Measurements from ENCODE around the gene PLCB1. TPM values are rescaled to one million over a fixed set of nuclear protein-coding genes. Genes with fewer than 3 reads are reported as not detected.

Gene PLCB1
- total and polyA plus RNA-seq, 2 experiments from 2014 or later: 6.7 to 20.5 TPM

DNA sequence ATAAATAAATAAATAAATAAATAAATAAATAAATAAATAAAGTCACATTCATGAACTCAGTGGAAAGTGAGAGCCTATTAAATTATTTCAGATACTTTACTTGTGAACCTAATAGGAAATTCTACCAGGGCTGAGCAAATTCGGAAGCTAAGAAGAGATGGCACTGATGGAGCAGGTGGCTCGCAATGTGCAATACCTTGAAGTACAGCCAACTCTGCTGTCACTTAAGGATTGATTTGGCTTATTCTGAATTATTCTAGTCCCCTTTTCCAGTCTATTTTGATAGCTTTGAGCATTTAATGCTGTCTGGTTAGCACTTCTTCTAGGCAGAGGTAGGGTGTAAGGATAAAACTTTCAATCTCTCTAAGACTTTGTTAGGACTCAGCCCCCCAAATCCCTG lies 541.0 kb downstream of the PLCB1 start:
- no peak for DNase-seq (ENCODE audit: low spot score)
- H3K9me2 ChIP-seq (replicated peaks; ENCODE audit: insufficient read depth): no peaks in the 10 kb centered on the region
- H2AFZ ChIP-seq: no peak overlapping the region
- no peaks in the 10 kb centered on the region for H3K36me3 ChIP-seq (replicated peaks; ENCODE audit: insufficient read depth, low read depth)
- no peaks in the 10 kb centered on the region for H4K20me1 ChIP-seq (ENCODE audit: insufficient read depth, poor library complexity, severe bottlenecking)
- TF ChIP-seq, protein P1, sequence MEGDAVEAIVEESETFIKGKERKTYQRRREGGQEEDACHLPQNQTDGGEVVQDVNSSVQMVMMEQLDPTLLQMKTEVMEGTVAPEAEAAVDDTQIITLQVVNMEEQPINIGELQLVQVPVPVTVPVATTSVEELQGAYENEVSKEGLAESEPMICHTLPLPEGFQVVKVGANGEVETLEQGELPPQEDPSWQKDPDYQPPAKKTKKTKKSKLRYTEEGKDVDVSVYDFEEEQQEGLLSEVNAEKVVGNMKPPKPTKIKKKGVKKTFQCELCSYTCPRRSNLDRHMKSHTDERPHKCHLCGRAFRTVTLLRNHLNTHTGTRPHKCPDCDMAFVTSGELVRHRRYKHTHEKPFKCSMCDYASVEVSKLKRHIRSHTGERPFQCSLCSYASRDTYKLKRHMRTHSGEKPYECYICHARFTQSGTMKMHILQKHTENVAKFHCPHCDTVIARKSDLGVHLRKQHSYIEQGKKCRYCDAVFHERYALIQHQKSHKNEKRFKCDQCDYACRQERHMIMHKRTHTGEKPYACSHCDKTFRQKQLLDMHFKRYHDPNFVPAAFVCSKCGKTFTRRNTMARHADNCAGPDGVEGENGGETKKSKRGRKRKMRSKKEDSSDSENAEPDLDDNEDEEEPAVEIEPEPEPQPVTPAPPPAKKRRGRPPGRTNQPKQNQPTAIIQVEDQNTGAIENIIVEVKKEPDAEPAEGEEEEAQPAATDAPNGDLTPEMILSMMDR (IDR thresholded peaks at IDR 0.05; ENCODE audit: poor library complexity): no peak
- TF ChIP-seq EZH2 (IDR thresholded peaks at IDR 0.05; ENCODE audit: borderline replicate concordance): no peak
- no peak for TF ChIP-seq EZH2phosphoT487 (IDR thresholded peaks at IDR 0.05; ENCODE audit: low read depth, severe bottlenecking, unreplicated experiment)
- H3K27me3 ChIP-seq: no peaks in the 10 kb centered on the region
- H3K27ac ChIP-seq: no peak overlapping the region
- H3K4me1 ChIP-seq (ENCODE audit: insufficient read depth): peaks cover 8% of the 10 kb centered on the region
- H3K9me3 ChIP-seq (ENCODE audit: low read depth): no peaks in the 10 kb centered on the region
- no peaks in the 10 kb centered on the region for H3K79me2 ChIP-seq
- H3K4me2 ChIP-seq: no peak overlapping the region
- no peak overlapping the region for H3K4me3 ChIP-seq
- 100% methylated on average over 2 of the region's 2 CpGs for WGBS (ENCODE audit: low lambda C conversion rate, missing lambda C conversion rate)

DNA sequence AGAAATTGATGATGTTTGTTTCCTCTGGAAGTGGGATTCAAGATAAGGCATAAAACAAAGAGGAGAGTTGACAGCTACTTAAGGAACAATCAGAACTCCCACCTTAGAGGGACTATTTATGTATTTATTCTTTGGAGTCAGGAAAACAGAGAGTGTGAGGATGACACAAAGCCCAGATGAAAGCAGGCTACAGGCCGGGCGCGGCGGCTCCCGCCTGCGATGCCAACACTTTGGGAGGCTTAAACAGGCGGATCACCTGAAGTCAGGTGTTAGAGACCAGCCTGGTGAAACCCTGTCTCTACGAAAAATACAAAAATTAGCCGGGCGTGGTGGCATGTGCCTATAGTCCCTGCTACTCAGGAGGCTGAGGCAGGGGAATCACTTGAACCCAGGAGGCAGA lies 543.8 kb downstream of the PLCB1 start:
- TF ChIP-seq EZH2phosphoT487 (IDR thresholded peaks at IDR 0.05; ENCODE audit: low read depth, severe bottlenecking, unreplicated experiment) (no peak), EZH2 (IDR thresholded peaks at IDR 0.05; ENCODE audit: borderline replicate concordance) (no peak)
- TF ChIP-seq, protein P1 (IDR thresholded peaks at IDR 0.05; ENCODE audit: poor library complexity): no peak
- H3K36me3 ChIP-seq (replicated peaks; ENCODE audit: insufficient read depth, low read depth): no peaks in the 10 kb centered on the region
- 95% methylated on average over 10 of the region's 10 CpGs for WGBS (ENCODE audit: low lambda C conversion rate, missing lambda C conversion rate)

DNA sequence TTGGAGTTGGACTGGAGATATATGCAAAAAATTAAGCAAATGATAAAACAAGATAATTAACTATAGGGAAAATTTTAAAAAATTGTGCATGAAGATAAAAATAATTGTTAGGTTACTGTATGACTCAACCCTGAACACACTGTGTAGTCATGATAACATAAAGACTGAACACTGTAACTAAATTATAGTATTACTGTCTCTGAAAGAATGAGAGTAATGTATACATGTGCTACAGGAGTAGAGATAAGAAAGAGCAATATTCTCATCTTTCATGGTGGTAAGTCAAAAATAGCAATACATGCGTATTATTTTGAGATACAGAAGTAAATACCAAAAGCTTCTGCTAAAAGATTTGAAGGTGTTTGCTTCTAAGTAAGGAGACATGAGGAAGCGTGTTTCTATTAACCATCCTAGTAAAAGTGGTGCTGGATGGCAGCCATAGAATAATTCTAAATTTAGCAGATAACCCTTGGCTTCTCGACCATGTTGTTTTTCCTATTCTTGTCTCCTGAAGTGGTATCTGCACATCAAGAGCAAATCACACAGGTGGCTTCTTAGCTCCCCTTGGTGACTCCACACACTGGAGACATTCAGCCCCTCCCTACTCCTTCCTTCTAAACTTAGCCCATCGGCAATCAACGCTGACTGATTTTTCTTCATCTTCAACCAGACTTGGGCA lies 546.2 kb downstream of the PLCB1 start:
- H3K4me3 ChIP-seq: no peak overlapping the region
- no peaks in the 10 kb centered on the region for H3K27me3 ChIP-seq

More for the DNA sequence above, 543.8 kb downstream of the PLCB1 start:
- Histone ChIP-seq H3K27ac (no peak overlapping the region), H3K27me3 (no peaks in the 10 kb centered on the region), H3K79me2 (no peaks in the 10 kb centered on the region), H3K9me2 (replicated peaks; ENCODE audit: insufficient read depth) (no peaks in the 10 kb centered on the region), H2AFZ (no peak overlapping the region), H3K4me2 (no peak overlapping the region), H3K4me1 (ENCODE audit: insufficient read depth) (no peaks in the 10 kb centered on the region), H4K20me1 (ENCODE audit: insufficient read depth, poor library complexity, severe bottlenecking) (no peaks in the 10 kb centered on the region), H3K9me3 (ENCODE audit: low read depth) (no peaks in the 10 kb centered on the region), H3K4me3 (no peak overlapping the region)
- DNase-seq (ENCODE audit: low spot score): no peak

More for the DNA sequence above, 546.2 kb downstream of the PLCB1 start:
- Histone ChIP-seq H3K4me1 (ENCODE audit: insufficient read depth) (no peaks in the 10 kb centered on the region), H3K79me2 (no peaks in the 10 kb centered on the region), H3K9me3 (ENCODE audit: low read depth) (no peaks in the 10 kb centered on the region), H2AFZ (no peak overlapping the region), H4K20me1 (ENCODE audit: insufficient read depth, poor library complexity, severe bottlenecking) (no peaks in the 10 kb centered on the region), H3K36me3 (replicated peaks; ENCODE audit: insufficient read depth, low read depth) (no peaks in the 10 kb centered on the region), H3K9me2 (replicated peaks; ENCODE audit: insufficient read depth) (no peaks in the 10 kb centered on the region), H3K4me2 (no peak overlapping the region), H3K27ac (no peak overlapping the region)
- TF ChIP-seq, protein P1 (IDR thresholded peaks at IDR 0.05; ENCODE audit: poor library complexity): no peak
- TF ChIP-seq EZH2phosphoT487 (IDR thresholded peaks at IDR 0.05; ENCODE audit: low read depth, severe bottlenecking, unreplicated experiment): no peak
- no peak for TF ChIP-seq EZH2 (IDR thresholded peaks at IDR 0.05; ENCODE audit: borderline replicate concordance)
- WGBS (ENCODE audit: low lambda C conversion rate, missing lambda C conversion rate): 89% methylated on average over 5 of the region's 5 CpGs
- DNase-seq (ENCODE audit: low spot score): no peak

All from hepatocyte (in vitro differentiated cells).